ENCODE results near the gene VPS35. TPM values are rescaled to one million over a fixed set of nuclear protein-coding genes. Genes with fewer than 3 reads are reported as not detected.

The VPS35 gene
- total and polyA plus RNA-seq, 10 of the 15 experiments (the other 5 are each of a cell fraction or from before 2014, with no cell fraction given): 28.5 to 125 (median 60.6) TPM

GRCh38 chr16:46632778-46633733 is 55.9 kb downstream of the VPS35 start:
- 71% methylated on average over 32 of the region's 32 CpGs for WGBS (ENCODE audit: insufficient coverage, insufficient replicate concordance, low lambda C conversion rate, missing lambda C conversion rate)

More at GRCh38 chr16:46632778-46633733, 55.9 kb downstream of the VPS35 start:
- CTCF ChIA-PET: interaction anchor here (0.6 to 1.1 kb wide), 2 partner anchors 38 to 41 kb away, joined by 3 read pairs; no protein-coding TSS in a partner anchor
- Histone ChIP-seq H3K79me2 (ENCODE audit: control insufficient read depth, insufficient read depth, low read length) (no peaks in the 10 kb centered on the region), H3K9me3 (replicated peaks; ENCODE audit: control insufficient read depth, insufficient read depth, low read length) (no peaks in the 10 kb centered on the region), H3K27me3 (replicated peaks in 1 of 2; ENCODE audit: control insufficient read depth in 2 of 2, insufficient read depth in 2 of 2, low read length in 1 of 2) (no peaks in the 10 kb centered on the region), H4K20me1 (ENCODE audit: control insufficient read depth, insufficient read depth) (no peaks in the 10 kb centered on the region), H3K4me3 (peak overlapping the region; percentile 54; the same call in 1 of the 2 replicates), H3K4me1 (ENCODE audit: control insufficient read depth, insufficient read depth, low read length) (peaks cover 7% of the 10 kb centered on the region; the same call in 1 of the 2 replicates), H3K27ac (ENCODE audit: control insufficient read depth, insufficient read depth) (0 out of 2 replicates have a peak overlapping the region, but pooled peaks have one; percentile 3), H3K4me2 (ENCODE audit: control insufficient read depth, insufficient read depth) (peak overlapping the region; percentile 51), H2AFZ (ENCODE audit: control insufficient read depth, low read depth, low read length) (peak overlapping the region; percentile 34), H3K9ac (ENCODE audit: control insufficient read depth, insufficient read depth, low read length) (peak overlapping the region; percentile 25; the same call in 1 of the 2 replicates), H3K36me3 (ENCODE audit: control insufficient read depth in 2 of 2, insufficient read depth in 2 of 2, low read length in 1 of 2) (no peaks in the 10 kb centered on the region)
- no peak for DNase-seq (ENCODE audit: low read depth, low spot score)
- no TSS peak for BruUV-seq (replicated peaks)
- RAD21 ChIA-PET (ENCODE audit: unreplicated experiment): interaction anchor here (1.1 kb wide), 1 partner anchor 25 kb away, joined by 3 read pairs; no protein-coding TSS in a partner anchor
- FAIRE-seq: no peak
- in situ Hi-C loops (cut with MboI): no loop called here
- SMC1A ChIA-PET (ENCODE audit: uncharacterized antibody, unreplicated experiment): interaction anchor here (1.2 kb wide), 1 partner anchor 189 kb away, joined by 3 read pairs; no protein-coding TSS in a partner anchor
- ATAC-seq: peak; percentile 55
- intact Hi-C loops (cut with micrococcal nuclease; ENCODE audit: unreplicated experiment): no loop called here
- POLR2A ChIA-PET: no interaction called here
- no peak for TF ChIP-seq ETV6 (conservative IDR thresholded peaks at IDR 0.05 in 1 of 2, IDR thresholded peaks at IDR 0.05 in 1 of 2; ENCODE audit: borderline replicate concordance in 1 of 2, low read depth in 1 of 2)
- no peak for TF ChIP-seq EGR1 (IDR thresholded peaks at IDR 0.05; ENCODE audit: borderline replicate concordance in 1 of 2, low read depth in 2 of 2, low read length in 2 of 2)
- TF ChIP-seq, protein P1, sequence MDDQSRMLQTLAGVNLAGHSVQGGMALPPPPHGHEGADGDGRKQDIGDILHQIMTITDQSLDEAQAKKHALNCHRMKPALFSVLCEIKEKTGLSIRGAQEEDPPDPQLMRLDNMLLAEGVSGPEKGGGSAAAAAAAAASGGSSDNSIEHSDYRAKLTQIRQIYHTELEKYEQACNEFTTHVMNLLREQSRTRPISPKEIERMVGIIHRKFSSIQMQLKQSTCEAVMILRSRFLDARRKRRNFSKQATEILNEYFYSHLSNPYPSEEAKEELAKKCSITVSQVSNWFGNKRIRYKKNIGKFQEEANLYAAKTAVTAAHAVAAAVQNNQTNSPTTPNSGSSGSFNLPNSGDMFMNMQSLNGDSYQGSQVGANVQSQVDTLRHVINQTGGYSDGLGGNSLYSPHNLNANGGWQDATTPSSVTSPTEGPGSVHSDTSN (IDR thresholded peaks at IDR 0.05; ENCODE audit: insufficient replicate concordance, low read depth, low read length): no peak
- TF ChIP-seq, protein P2, sequence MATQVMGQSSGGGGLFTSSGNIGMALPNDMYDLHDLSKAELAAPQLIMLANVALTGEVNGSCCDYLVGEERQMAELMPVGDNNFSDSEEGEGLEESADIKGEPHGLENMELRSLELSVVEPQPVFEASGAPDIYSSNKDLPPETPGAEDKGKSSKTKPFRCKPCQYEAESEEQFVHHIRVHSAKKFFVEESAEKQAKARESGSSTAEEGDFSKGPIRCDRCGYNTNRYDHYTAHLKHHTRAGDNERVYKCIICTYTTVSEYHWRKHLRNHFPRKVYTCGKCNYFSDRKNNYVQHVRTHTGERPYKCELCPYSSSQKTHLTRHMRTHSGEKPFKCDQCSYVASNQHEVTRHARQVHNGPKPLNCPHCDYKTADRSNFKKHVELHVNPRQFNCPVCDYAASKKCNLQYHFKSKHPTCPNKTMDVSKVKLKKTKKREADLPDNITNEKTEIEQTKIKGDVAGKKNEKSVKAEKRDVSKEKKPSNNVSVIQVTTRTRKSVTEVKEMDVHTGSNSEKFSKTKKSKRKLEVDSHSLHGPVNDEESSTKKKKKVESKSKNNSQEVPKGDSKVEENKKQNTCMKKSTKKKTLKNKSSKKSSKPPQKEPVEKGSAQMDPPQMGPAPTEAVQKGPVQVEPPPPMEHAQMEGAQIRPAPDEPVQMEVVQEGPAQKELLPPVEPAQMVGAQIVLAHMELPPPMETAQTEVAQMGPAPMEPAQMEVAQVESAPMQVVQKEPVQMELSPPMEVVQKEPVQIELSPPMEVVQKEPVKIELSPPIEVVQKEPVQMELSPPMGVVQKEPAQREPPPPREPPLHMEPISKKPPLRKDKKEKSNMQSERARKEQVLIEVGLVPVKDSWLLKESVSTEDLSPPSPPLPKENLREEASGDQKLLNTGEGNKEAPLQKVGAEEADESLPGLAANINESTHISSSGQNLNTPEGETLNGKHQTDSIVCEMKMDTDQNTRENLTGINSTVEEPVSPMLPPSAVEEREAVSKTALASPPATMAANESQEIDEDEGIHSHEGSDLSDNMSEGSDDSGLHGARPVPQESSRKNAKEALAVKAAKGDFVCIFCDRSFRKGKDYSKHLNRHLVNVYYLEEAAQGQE (IDR thresholded peaks at IDR 0.05; ENCODE audit: low read depth, low read length): no peak
- peak; percentile 74 for TF ChIP-seq POLR2A (IDR thresholded peaks at IDR 0.05; ENCODE audit: low read depth, low read length)
- TF ChIP-seq WRNIP1 (IDR thresholded peaks at IDR 0.05; ENCODE audit: borderline replicate concordance, low read depth, low read length): no peak
- TF ChIP-seq CHD1 (IDR thresholded peaks at IDR 0.05; ENCODE audit: low read depth, low read length): no peak
- TF ChIP-seq TAF1 (IDR thresholded peaks at IDR 0.05; ENCODE audit: borderline replicate concordance, low read depth, low read length): peak; percentile 16; the same call in 1 of the 2 replicates

Data from GM12878 (cell line).